ENCODE data around the gene MZF1.
"Not testable (repeated sequence)": the region's sequence is repeated elsewhere in the genome, so short reads cannot be mapped to it uniquely, and the experiment has no call there.

The MZF1 gene

GRCh38 chr19:58572818-58573657 lies at the start of gene MZF1:
MZF1 (minus strand) TSS chr19:58573335; CDS start chr19:58571389, 1,946 bp downstream.
- DNase-seq, result no peak

- DNase-seq, result not testable (repeated sequence)
Measured at GRCh38 chr19:58607213-58607612, 34.1 kb upstream of the MZF1 start.

- not testable (repeated sequence) for DNase-seq
Measured at GRCh38 chr19:58606251-58606896, 33.2 kb upstream of the MZF1 start.

GRCh38 chr19:58586133-58586765 lies 13.1 kb upstream of the MZF1 start:
- no peak for DNase-seq

- no peak for DNase-seq
Measured at GRCh38 chr19:58585442-58586132, 12.5 kb upstream of the MZF1 start.

- no peak for DNase-seq
Measured at GRCh38 chr19:58584498-58585441, 11.6 kb upstream of the MZF1 start.

GRCh38 chr19:58582985-58583384 lies 9.8 kb upstream of the MZF1 start:
- DNase-seq, result no peak

GRCh38 chr19:58581227-58582141 lies 8.3 kb upstream of the MZF1 start:
- DNase-seq, result no peak

GRCh38 chr19:58579473-58580142 lies 6.5 kb upstream of the MZF1 start:
- no peak for DNase-seq

GRCh38 chr19:58578012-58578925 lies 5.1 kb upstream of the MZF1 start:
- DNase-seq, result no peak

- DNase-seq, result not testable (repeated sequence)
Measured at GRCh38 chr19:58577581-58577980, 4.4 kb upstream of the MZF1 start.

- no peak for DNase-seq
Measured at GRCh38 chr19:58575183-58576041, 2.3 kb upstream of the MZF1 start.

- no peak for DNase-seq
Measured at GRCh38 chr19:58573658-58574164, 576 bp upstream of the MZF1 start.

- no peak for DNase-seq
Measured at GRCh38 chr19:58572026-58572817, 913 bp downstream of the MZF1 start.

- DNase-seq, result no peak
Measured at GRCh38 chr19:58571575-58571947, 1.6 kb downstream of the MZF1 start.

GRCh38 chr19:58570770-58571574 lies 2.2 kb downstream of the MZF1 start:
- DNase-seq, result no peak
